Smooth muscle cell of the coronary artery (primary cell): Measurements from ENCODE around the gene PNMA1. TPM values are rescaled to one million over a fixed set of nuclear protein-coding genes. Genes with fewer than 3 reads are reported as not detected.

ENCODE experiments used
- total RNA-seq: library from RNA; depleted of rRNA; stranded (reverse); fragments of >200 nt; gene quantifications from 2 replicates; pipeline ENCODE4 v1.2.3, GENCODE V29; 2014; ENCODE audit warnings: low replicate concordance

Gene PNMA1, protein sequence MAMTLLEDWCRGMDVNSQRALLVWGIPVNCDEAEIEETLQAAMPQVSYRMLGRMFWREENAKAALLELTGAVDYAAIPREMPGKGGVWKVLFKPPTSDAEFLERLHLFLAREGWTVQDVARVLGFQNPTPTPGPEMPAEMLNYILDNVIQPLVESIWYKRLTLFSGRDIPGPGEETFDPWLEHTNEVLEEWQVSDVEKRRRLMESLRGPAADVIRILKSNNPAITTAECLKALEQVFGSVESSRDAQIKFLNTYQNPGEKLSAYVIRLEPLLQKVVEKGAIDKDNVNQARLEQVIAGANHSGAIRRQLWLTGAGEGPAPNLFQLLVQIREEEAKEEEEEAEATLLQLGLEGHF
- 6.6 and 14.1 TPM in 2 replicates for total RNA-seq

DNA sequence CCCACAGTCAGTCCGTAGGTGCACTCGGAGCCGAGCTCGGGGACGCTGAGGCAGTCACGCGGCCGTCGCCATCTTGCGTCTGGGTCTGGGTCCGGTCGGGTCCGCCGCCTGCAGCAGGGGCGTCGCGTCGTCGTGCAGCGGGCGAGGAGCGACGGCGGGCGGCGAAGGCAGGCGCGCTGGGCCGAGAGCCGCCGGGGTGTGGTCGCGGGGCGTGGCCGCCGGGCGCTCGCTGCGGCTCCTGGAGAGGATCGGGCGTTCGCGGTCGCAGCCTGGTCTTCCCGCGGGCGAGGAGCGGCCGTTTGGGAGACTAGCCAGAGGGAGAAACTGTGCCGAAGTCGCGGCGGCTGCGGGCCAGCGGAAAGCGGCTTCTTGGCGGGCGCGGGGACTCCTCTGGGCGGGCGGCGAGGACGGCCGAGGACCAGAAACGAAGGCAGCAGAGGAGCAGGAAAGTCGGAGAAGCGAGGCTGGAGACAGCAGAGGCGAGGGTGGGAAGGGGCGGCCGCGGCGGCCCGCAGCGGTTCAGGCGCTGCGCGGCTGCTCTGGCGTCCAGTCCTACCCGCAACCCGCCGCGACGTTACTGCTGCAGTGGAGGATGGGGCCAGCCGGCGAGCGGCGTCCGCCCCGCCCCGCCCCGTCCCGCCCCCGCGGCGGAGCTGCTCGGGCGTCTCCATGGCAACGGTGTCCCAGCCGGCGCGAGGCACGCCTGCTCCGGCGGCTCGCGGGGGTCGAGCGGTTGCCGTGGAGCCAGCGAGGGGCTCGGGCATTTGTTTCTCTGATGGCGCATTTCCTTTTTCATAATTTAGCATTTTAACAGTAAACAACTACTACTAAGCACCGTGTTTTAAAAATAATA lies at the start of gene PNMA1:
TSS of gene PNMA1 (minus strand) at position 582 of the 853 bp plus-strand sequence. CDS start 745 bp downstream, outside the sequence.

Other genes with a start within 250 kb of the PNMA1 start
- 7.5 and 15.8 TPM in 2 replicates for gene RIOX1, start 223.5 kb downstream of the PNMA1 start, total RNA-seq
- 3.0 and 3.6 TPM in 2 replicates for gene ACOT1, start 177.2 kb downstream of the PNMA1 start, total RNA-seq
- gene HEATR4, start 155.4 kb downstream of the PNMA1 start, total RNA-seq = 0.12 TPM in 1 of 2 replicates, not detected in the other
- gene ACOT2, start 145.2 kb downstream of the PNMA1 start, total RNA-seq = 15.2 and 32.5 TPM in 2 replicates
- gene ACOT4, start 122.5 kb downstream of the PNMA1 start, total RNA-seq = 0.12 and 0.68 TPM in 2 replicates
- gene ACOT6, start 101.9 kb downstream of the PNMA1 start, total RNA-seq = not detected in 2 replicates
- 3.9 and 8.7 TPM in 2 replicates for gene DNAL1, start 69.4 kb downstream of the PNMA1 start, total RNA-seq
- gene PTGR2, start 137.4 kb upstream of the PNMA1 start, total RNA-seq = 3.4 and 4.6 TPM in 2 replicates
- gene ZNF410, start 172.5 kb upstream of the PNMA1 start, total RNA-seq = 44.7 and 53.7 TPM in 2 replicates
- 2.0 and 2.8 TPM in 2 replicates for gene FAM161B, start 235.7 kb upstream of the PNMA1 start, total RNA-seq
- 12.5 and 16.2 TPM in 2 replicates for gene COQ6, start 235.9 kb upstream of the PNMA1 start, total RNA-seq